Upper lobe of left lung (tissue), 4 donors: ENCODE measurements around the gene SAMD3.

Source experiments
- EP300 ChIP-seq, 4 donors: sonication (generic); formaldehyde crosslinking; IDR thresholded peaks; one replicate each; pipeline ENCODE4 v1.5.1; 2017; ENCODE audit warnings: antibody characterized with exemption in 4 of 4, control low read depth in 2 of 4
- POLR2A ChIP-seq, 4 donors: fragments of 450-650 bp; IDR thresholded peaks; one replicate each; pipeline ENCODE4 v1.5.1; 2016 to 2017; ENCODE audit warnings: antibody characterized with exemption in 4 of 4, mild to moderate bottlenecking in 2 of 4
- POLR2AphosphoS5 ChIP-seq, 2 donors: sonication (generic); formaldehyde crosslinking; IDR thresholded peaks; one replicate each; pipeline ENCODE4 v1.5.1; 2017; ENCODE audit warnings: antibody characterized with exemption in 2 of 2
- TF ChIP-seq, protein P1 (sequence below), 6 experiments: fragments of 450-650 bp in 4 of 6; fragments of 200-600 bp in 2 of 6; sonication (generic) in 2 of 6; IDR thresholded peaks; one replicate each; pipeline ENCODE4 v1.5.1; 2016 to 2019; ENCODE audit warnings: antibody characterized with exemption in 6 of 6

DNA sequence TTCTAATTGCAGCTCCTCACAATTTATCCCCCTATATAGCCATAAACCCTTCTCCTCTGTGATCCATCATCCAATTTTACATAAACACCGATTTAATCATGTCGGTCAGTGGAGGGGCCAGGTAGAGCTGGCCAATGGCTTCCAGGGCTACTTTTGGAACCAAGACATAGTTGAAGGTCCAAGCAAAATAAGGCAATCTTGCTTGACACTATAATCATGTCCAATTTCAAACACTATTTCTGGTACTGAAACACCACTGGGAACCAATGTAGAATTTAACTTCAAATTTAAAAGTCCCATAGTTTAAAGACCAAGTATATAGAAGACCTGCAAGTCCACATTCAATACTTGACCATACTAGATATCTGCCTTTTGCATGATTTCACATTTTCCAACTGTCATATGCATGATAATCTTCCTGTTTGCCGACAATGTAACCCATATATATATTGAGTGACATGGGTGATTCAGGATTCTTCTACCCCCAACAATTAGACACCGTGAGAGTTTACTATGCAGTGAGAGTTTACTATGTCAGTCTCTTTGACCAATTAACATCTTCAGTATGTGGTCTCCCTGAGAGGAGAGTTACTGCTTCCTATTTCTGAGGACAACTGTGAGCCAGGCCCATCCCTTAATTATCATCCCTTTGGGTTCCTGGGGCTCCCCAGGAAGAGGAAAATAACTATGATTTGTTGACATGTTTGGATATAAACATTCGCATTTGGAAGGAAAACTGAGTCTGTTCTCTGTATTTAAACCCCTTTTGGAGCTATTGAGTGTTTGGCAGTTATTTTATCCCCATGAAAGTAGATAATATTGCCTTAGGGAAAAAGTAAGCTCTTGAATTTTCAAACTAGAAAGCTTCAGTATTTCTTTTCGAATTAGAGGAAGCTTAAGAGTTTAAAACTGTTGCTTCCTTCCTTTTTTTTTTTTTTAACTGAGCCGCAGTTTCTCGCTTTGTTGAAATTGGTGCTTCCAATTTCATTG lies 31.8 kb downstream of the SAMD3 start:
- TF ChIP-seq, protein P1, sequence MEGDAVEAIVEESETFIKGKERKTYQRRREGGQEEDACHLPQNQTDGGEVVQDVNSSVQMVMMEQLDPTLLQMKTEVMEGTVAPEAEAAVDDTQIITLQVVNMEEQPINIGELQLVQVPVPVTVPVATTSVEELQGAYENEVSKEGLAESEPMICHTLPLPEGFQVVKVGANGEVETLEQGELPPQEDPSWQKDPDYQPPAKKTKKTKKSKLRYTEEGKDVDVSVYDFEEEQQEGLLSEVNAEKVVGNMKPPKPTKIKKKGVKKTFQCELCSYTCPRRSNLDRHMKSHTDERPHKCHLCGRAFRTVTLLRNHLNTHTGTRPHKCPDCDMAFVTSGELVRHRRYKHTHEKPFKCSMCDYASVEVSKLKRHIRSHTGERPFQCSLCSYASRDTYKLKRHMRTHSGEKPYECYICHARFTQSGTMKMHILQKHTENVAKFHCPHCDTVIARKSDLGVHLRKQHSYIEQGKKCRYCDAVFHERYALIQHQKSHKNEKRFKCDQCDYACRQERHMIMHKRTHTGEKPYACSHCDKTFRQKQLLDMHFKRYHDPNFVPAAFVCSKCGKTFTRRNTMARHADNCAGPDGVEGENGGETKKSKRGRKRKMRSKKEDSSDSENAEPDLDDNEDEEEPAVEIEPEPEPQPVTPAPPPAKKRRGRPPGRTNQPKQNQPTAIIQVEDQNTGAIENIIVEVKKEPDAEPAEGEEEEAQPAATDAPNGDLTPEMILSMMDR (IDR thresholded peaks at IDR 0.05) = no peak
- TF ChIP-seq POLR2A (IDR thresholded peaks at IDR 0.05) (no peak), EP300 (IDR thresholded peaks at IDR 0.05) (no peak), POLR2AphosphoS5 (IDR thresholded peaks at IDR 0.05) (no peak)
